ENCODE measurements around the gene KDM3B.
A peak's percentile ranks its signal among the peaks of the same experiment; 100 is the strongest.
"Not testable (repeated sequence)": the region's sequence is repeated elsewhere in the genome, so short reads cannot be mapped to it uniquely, and the experiment has no call there.

KDM3B gene

GRCh38 chr5:138372653-138373052 lies 20.2 kb downstream of the KDM3B start:
- no peak for DNase-seq (ENCODE audit: low read depth)

GRCh38 chr5:138382347-138382746 lies 29.9 kb downstream of the KDM3B start:
- DNase-seq (ENCODE audit: low read depth), result no peak
- no peak overlapping the region for H3K4me3 ChIP-seq (ENCODE audit: low read depth, low read length)

More at GRCh38 chr5:138372653-138373052, 20.2 kb downstream of the KDM3B start:
- no peak overlapping the region for H3K4me3 ChIP-seq (ENCODE audit: low read depth, low read length)

GRCh38 chr5:138385660-138386059 lies 33.2 kb downstream of the KDM3B start:
- H3K4me3 ChIP-seq (ENCODE audit: low read depth, low read length), result no peak overlapping the region
- no peak for DNase-seq (ENCODE audit: low read depth)

GRCh38 chr5:138386290-138386689 lies 33.8 kb downstream of the KDM3B start:
- H3K4me3 ChIP-seq (ENCODE audit: low read depth, low read length), result no peak overlapping the region
- no peak for DNase-seq (ENCODE audit: low read depth)

GRCh38 chr5:138389332-138389731 lies 36.8 kb downstream of the KDM3B start:
- no peak for DNase-seq (ENCODE audit: low read depth)
- H3K4me3 ChIP-seq (ENCODE audit: low read depth, low read length), result no peak overlapping the region

GRCh38 chr5:138389911-138390310 lies 37.4 kb downstream of the KDM3B start:
- not testable (repeated sequence) for DNase-seq (ENCODE audit: low read depth); H3K4me3 ChIP-seq (ENCODE audit: low read depth, low read length)

GRCh38 chr5:138391859-138392386 lies 39.4 kb downstream of the KDM3B start:
- no peak overlapping the region for H3K4me3 ChIP-seq (ENCODE audit: low read depth, low read length)
- DNase-seq (ENCODE audit: low read depth), result peak; percentile 6

GRCh38 chr5:138402640-138403039 lies 50.2 kb downstream of the KDM3B start:
- DNase-seq (ENCODE audit: low read depth), result no peak

GRCh38 chr5:138408023-138408422 lies 55.5 kb downstream of the KDM3B start:
- no peak for DNase-seq (ENCODE audit: low read depth)
- no peak overlapping the region for H3K4me3 ChIP-seq (ENCODE audit: low read depth, low read length)

More at GRCh38 chr5:138402640-138403039, 50.2 kb downstream of the KDM3B start:
- no peak overlapping the region for H3K4me3 ChIP-seq (ENCODE audit: low read depth, low read length)

GRCh38 chr5:138410996-138411640 lies 58.6 kb downstream of the KDM3B start:
- DNase-seq (ENCODE audit: low read depth); H3K4me3 ChIP-seq (ENCODE audit: low read depth, low read length): not testable (repeated sequence)

- no peak for DNase-seq (ENCODE audit: low read depth)
- H3K4me3 ChIP-seq (ENCODE audit: low read depth, low read length), result no peak overlapping the region
Measured at GRCh38 chr5:138418444-138418843, 66.0 kb downstream of the KDM3B start.

GRCh38 chr5:138425079-138425478 lies 72.6 kb downstream of the KDM3B start:
- no peak overlapping the region for H3K4me3 ChIP-seq (ENCODE audit: low read depth, low read length)
- DNase-seq (ENCODE audit: low read depth), result no peak

- no peak for DNase-seq (ENCODE audit: low read depth)
- no peak overlapping the region for H3K4me3 ChIP-seq (ENCODE audit: low read depth, low read length)
Measured at GRCh38 chr5:138435943-138436342, 83.5 kb downstream of the KDM3B start.

- DNase-seq (ENCODE audit: low read depth), result no peak
- H3K4me3 ChIP-seq (ENCODE audit: low read depth, low read length), result peak overlapping the region; percentile 67
Measured at GRCh38 chr5:138438003-138438723, 85.7 kb downstream of the KDM3B start.

GRCh38 chr5:138438724-138439476 lies 86.4 kb downstream of the KDM3B start, which contains the start of gene REEP2:
Gene REEP2 (plus strand): TSS chr5:138439057. CDS start chr5:138439209, 152 bp downstream.
- no peak for DNase-seq (ENCODE audit: low read depth)

GRCh38 chr5:138439477-138440158 lies 87.1 kb downstream of the KDM3B start:
- no peak for DNase-seq (ENCODE audit: low read depth)
- peak overlapping the region; percentile 67 for H3K4me3 ChIP-seq (ENCODE audit: low read depth, low read length)

More at GRCh38 chr5:138438724-138439476, 86.4 kb downstream of the KDM3B start, which contains the start of gene REEP2:
- peak within 1 kb of the TSS; percentile 67 for H3K4me3 ChIP-seq (ENCODE audit: low read depth, low read length)

GRCh38 chr5:138440159-138441073 lies 87.9 kb downstream of the KDM3B start:
- DNase-seq (ENCODE audit: low read depth), result no peak
- H3K4me3 ChIP-seq (ENCODE audit: low read depth, low read length), result peak overlapping the region; percentile 67

GRCh38 chr5:138441221-138441620 lies 88.7 kb downstream of the KDM3B start:
- no peak for DNase-seq (ENCODE audit: low read depth)
- H3K4me3 ChIP-seq (ENCODE audit: low read depth, low read length), result no peak overlapping the region
